Kidney epithelial cell (primary cell): Measurements from ENCODE around the gene PXN. TPM values are rescaled to one million over a fixed set of nuclear protein-coding genes. Genes with fewer than 3 reads are reported as not detected.
A peak's percentile ranks its signal among the peaks of the same experiment; 100 is the strongest.

Experiments used
- DNase-seq: peaks from one replicate; pipeline ENCODE4 v3.0.0-alpha.2; 2010; ENCODE audit warnings: low read depth
- H3K27me3 ChIP-seq: 2 replicates; pipeline ENCODE4 v1.6.0; 2011; ENCODE audit warnings: low read length; ENCODE audit not compliant: control insufficient read depth, insufficient read depth
- H3K36me3 ChIP-seq: 2 replicates; pipeline ENCODE4 v1.5.1; 2011; ENCODE audit warnings: low read length; ENCODE audit not compliant: control insufficient read depth, insufficient read depth
- H3K4me3 ChIP-seq: 2 replicates; pipeline ENCODE4 v1.5.1; 2011; ENCODE audit warnings: low read depth, mild to moderate bottlenecking, control low read depth, low read length
- CTCF ChIP-seq: IDR thresholded peaks from 2 replicates; pipeline ENCODE4 v1.5.1; 2011; ENCODE audit warnings: mild to moderate bottlenecking, moderate library complexity, low read length, control low read depth, inconsistent platforms; ENCODE audit not compliant: insufficient read depth, poor library complexity, severe bottlenecking
- total RNA-seq: library from RNA; depleted of rRNA; stranded (reverse); fragments of >200 nt; gene quantifications from 2 replicates; pipeline ENCODE4 v1.2.3, GENCODE V29; 2015

Gene PXN
- total RNA-seq, 1 donor from 2014 or later: 88.1 TPM

DNA sequence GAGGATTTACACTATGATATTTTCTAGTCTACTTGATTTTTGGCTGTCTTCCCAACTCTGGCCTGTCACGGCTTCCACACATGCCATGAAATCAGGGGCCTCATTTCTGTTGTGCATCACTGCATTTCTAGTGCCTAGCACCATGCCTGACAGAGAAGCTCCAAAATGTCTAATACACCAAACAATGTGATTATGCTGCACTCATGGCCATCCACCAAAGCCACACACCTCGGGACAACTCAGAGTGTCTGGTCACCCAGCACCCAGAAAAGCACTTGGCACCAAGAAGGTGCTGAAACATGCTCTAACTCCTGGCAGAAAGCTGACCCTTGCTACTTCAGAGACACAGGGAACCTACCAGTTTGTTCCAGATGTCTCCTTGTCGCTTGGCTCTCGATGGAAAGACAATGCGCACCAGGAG is 82.3 kb downstream of the PXN start:
- H3K36me3 ChIP-seq: peaks cover 6% of the 10 kb centered on the region
- H3K4me3 ChIP-seq: no peak overlapping the region
- DNase-seq: no peak
- TF ChIP-seq CTCF: no peak
- no peaks in the 10 kb centered on the region for H3K27me3 ChIP-seq

GRCh38 chr12:120181991-120182631 is 83.4 kb downstream of the PXN start:
- H3K27me3 ChIP-seq: no peaks in the 10 kb centered on the region
- no peak for TF ChIP-seq CTCF
- peaks cover 6% of the 10 kb centered on the region for H3K36me3 ChIP-seq
- peak; percentile 34 for DNase-seq
- H3K4me3 ChIP-seq: no peak overlapping the region

DNA sequence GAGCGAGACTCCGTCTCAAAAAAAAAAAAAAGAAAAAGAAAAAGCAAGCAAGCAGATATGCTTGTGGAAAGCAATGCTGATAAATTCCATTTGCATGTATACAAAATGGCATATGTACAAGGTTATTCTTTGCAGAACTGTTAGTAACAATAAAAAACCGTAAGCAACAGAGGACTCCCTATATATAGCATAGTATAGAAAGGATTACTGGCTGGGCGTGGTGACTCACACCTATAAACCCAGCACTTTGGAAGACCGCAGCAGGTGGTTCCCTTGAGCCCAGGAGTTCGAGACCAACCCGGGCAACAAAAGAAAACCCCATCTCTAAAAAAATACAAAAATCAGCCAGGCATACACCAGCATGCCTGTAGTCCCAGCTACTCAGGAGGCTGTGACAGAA is 84.6 kb downstream of the PXN start:
- Histone ChIP-seq H3K27me3 (no peaks in the 10 kb centered on the region), H3K4me3 (no peak overlapping the region), H3K36me3 (peaks cover 6% of the 10 kb centered on the region)
- TF ChIP-seq CTCF: no peak
- no peak for DNase-seq

DNA sequence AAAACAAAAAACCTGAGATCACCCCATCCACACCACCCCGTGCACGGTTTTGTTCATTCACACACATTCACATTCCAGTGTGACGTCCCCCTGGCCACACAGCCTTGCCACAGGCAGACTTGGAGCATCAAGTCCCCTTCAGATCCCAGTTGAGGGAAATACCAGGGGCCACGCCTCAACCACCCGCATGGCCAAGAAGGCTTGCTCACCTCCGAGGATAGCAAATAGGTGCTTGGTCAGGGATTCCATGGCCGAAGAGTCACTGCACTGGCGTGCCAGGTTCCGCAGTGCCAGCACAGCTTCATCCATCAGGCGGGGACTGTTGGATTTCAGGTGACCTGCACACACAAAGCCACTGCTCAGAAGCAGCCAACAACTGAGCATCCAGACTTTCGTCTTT is 90.0 kb downstream of the PXN start:
- TF ChIP-seq CTCF: no peak
- no peak for DNase-seq
- peaks cover 2% of the 10 kb centered on the region for H3K36me3 ChIP-seq
- H3K27me3 ChIP-seq: no peaks in the 10 kb centered on the region
- no peak overlapping the region for H3K4me3 ChIP-seq

GRCh38 chr12:120175062-120175461 is 90.5 kb downstream of the PXN start:
- H3K36me3 ChIP-seq: peaks cover 2% of the 10 kb centered on the region
- no peak for TF ChIP-seq CTCF
- no peak for DNase-seq
- H3K27me3 ChIP-seq: no peaks in the 10 kb centered on the region
- no peak overlapping the region for H3K4me3 ChIP-seq

GRCh38 chr12:120172053-120172452 is 93.5 kb downstream of the PXN start:
- no peaks in the 10 kb centered on the region for H3K27me3 ChIP-seq
- H3K36me3 ChIP-seq: peaks cover 1% of the 10 kb centered on the region
- no peak for TF ChIP-seq CTCF
- no peak overlapping the region for H3K4me3 ChIP-seq
- DNase-seq: no peak
